ENCODE data around the gene ZSCAN22. TPM values are rescaled to one million over a fixed set of nuclear protein-coding genes. Genes with fewer than 3 reads are reported as not detected.

The ZSCAN22 gene
- total and polyA plus RNA-seq, 2 of the 13 experiments (the other 11 are each of a cell fraction or from before 2014, with no cell fraction given) = 2.5 to 3.5 TPM

DNA sequence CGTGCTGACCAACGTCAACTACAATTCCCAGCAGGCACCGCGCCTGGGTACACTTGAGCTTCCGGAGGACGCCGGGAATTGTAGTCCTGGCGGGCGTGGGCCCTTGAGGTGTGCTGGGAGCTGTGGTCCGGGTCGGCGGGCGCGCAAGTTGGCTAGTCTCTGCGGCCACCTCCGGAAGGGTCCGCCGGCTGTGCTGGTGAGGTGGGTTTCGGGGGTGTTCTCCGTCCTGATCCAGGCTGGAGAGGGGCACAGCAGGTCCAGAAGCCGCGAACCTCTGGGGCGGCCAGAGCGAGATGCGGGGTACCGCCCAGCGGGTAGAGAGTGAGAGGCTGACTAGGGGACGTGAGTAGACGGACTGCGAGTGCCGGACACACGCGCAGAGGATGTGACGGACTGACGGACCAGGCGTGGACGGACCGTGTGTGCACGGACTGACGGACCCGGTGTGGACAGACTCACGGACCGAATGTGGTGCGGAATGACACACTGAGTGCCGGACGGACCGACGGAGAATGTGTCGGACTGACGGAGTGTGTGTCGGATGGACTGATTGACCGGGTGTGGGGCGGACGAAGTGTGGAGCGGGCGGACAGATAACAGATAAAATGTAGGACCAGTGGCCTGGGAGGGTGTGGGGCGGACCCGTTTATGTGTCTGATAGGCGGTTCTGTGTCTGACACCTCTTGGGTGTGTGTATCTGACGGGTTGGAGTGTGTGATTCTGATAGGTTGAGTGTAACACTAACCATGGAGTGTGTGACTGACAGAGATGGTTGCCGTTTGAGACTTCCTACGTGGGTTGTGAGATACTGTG, at the start of gene ZSCAN22 (continued):
- TF ChIP-seq, protein P1, sequence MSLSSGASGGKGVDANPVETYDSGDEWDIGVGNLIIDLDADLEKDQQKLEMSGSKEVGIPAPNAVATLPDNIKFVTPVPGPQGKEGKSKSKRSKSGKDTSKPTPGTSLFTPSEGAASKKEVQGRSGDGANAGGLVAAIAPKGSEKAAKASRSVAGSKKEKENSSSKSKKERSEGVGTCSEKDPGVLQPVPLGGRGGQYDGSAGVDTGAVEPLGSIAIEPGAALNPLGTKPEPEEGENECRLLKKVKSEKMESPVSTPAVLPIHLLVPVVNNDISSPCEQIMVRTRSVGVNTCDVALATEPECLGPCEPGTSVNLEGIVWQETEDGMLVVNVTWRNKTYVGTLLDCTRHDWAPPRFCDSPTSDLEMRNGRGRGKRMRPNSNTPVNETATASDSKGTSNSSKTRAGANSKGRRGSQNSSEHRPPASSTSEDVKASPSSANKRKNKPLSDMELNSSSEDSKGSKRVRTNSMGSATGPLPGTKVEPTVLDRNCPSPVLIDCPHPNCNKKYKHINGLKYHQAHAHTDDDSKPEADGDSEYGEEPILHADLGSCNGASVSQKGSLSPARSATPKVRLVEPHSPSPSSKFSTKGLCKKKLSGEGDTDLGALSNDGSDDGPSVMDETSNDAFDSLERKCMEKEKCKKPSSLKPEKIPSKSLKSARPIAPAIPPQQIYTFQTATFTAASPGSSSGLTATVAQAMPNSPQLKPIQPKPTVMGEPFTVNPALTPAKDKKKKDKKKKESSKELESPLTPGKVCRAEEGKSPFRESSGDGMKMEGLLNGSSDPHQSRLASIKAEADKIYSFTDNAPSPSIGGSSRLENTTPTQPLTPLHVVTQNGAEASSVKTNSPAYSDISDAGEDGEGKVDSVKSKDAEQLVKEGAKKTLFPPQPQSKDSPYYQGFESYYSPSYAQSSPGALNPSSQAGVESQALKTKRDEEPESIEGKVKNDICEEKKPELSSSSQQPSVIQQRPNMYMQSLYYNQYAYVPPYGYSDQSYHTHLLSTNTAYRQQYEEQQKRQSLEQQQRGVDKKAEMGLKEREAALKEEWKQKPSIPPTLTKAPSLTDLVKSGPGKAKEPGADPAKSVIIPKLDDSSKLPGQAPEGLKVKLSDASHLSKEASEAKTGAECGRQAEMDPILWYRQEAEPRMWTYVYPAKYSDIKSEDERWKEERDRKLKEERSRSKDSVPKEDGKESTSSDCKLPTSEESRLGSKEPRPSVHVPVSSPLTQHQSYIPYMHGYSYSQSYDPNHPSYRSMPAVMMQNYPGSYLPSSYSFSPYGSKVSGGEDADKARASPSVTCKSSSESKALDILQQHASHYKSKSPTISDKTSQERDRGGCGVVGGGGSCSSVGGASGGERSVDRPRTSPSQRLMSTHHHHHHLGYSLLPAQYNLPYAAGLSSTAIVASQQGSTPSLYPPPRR (CRISPR knock-in tag; IDR thresholded peaks at IDR 0.05; ENCODE audit: borderline replicate concordance) = peak; percentile 62; the same call in 1 of the 2 replicates
- TF ChIP-seq ZEB1 (IDR thresholded peaks at IDR 0.05; ENCODE audit: insufficient replicate concordance, low read depth) (no peak), TOPORS (CRISPR knock-in tag; IDR thresholded peaks at IDR 0.05) (peak; percentile 27; the same call in 1 of the 2 replicates), ZNF136 (CRISPR knock-in tag; IDR thresholded peaks at IDR 0.05; ENCODE audit: low read depth) (0 out of 2 replicates have a peak, but pooled peaks have one; percentile 46), ZNF317 (CRISPR knock-in tag; IDR thresholded peaks at IDR 0.05) (peak; percentile 76; the same call in 1 of the 2 replicates), SRF (IDR thresholded peaks at IDR 0.05; ENCODE audit: low read depth, low read length) (peak; percentile 39; the same call in 1 of the 2 replicates), ZNF235 (CRISPR knock-in tag; IDR thresholded peaks at IDR 0.05; ENCODE audit: borderline replicate concordance) (no peak; the same call in 1 of the 2 replicates), ZNF816 (CRISPR knock-in tag; IDR thresholded peaks at IDR 0.05; ENCODE audit: borderline replicate concordance) (no peak), RCOR2 (CRISPR knock-in tag; IDR thresholded peaks at IDR 0.05) (no peak), ZNF552 (CRISPR knock-in tag; IDR thresholded peaks at IDR 0.05; ENCODE audit: borderline replicate concordance) (0 out of 2 replicates have a peak, but pooled peaks have one; percentile 26), PRMT3 (CRISPR knock-in tag; IDR thresholded peaks at IDR 0.05; ENCODE audit: borderline replicate concordance, low read depth) (0 out of 2 replicates have a peak, but pooled peaks have one; percentile 66), GATAD1 (CRISPR knock-in tag; IDR thresholded peaks at IDR 0.05) (peak; percentile 99), MXI1 (IDR thresholded peaks at IDR 0.05; ENCODE audit: borderline replicate concordance, low read depth, low read length) (peak; percentile 74; the same call in 2 of the 3 replicates), NAIF1 (CRISPR knock-in tag; IDR thresholded peaks at IDR 0.05; ENCODE audit: borderline replicate concordance) (peak; percentile 43; the same call in 1 of the 2 replicates), ZNF354B (CRISPR knock-in tag; IDR thresholded peaks at IDR 0.05) (no peak)
- TF ChIP-seq, protein P2, sequence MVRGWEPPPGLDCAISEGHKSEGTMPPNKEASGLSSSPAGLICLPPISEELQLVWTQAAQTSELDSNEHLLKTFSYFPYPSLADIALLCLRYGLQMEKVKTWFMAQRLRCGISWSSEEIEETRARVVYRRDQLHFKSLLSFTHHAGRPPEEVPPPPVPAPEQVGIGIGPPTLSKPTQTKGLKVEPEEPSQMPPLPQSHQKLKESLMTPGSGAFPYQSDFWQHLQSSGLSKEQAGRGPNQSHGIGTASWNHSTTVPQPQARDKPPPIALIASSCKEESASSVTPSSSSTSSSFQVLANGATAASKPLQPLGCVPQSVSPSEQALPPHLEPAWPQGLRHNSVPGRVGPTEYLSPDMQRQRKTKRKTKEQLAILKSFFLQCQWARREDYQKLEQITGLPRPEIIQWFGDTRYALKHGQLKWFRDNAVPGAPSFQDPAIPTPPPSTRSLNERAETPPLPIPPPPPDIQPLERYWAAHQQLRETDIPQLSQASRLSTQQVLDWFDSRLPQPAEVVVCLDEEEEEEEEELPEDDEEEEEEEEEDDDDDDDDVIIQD (CRISPR knock-in tag; IDR thresholded peaks at IDR 0.05; ENCODE audit: low read depth) = no peak
- TF ChIP-seq, protein P3, sequence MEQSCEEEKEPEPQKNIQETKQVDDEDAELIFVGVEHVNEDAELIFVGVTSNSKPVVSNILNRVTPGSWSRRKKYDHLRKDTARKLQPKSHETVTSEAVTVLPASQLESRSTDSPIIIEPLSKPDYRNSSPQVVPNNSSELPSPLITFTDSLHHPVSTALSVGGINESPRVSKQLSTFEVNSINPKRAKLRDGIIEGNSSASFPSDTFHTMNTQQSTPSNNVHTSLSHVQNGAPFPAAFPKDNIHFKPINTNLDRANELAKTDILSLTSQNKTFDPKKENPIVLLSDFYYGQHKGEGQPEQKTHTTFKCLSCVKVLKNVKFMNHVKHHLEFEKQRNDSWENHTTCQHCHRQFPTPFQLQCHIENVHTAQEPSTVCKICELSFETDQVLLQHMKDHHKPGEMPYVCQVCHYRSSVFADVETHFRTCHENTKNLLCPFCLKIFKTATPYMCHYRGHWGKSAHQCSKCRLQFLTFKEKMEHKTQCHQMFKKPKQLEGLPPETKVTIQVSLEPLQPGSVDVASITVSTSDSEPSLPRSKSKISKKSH (CRISPR knock-in tag; IDR thresholded peaks at IDR 0.05; ENCODE audit: borderline replicate concordance) = peak; percentile 92
